ENCODE measurements around the gene ABCC11. TPM values are rescaled to one million over a fixed set of nuclear protein-coding genes. Genes with fewer than 3 reads are reported as not detected.

Gene ABCC11
- total and polyA plus RNA-seq, 2 of the 4 experiments (the other 2 are of a cell fraction) = 0.09 to 0.18 TPM

- Histone ChIP-seq H4K20me1 (ENCODE audit: insufficient read depth, low read length) (no peaks in the 10 kb centered on the region), H3K9me1 (ENCODE audit: insufficient read depth, low read length) (0 out of 2 replicates have a peak, but pooled peaks cover 3% of the 10 kb centered on the region), H3K9me3 (ENCODE audit: control insufficient read depth, insufficient read depth, low read length) (no peaks in the 10 kb centered on the region), H3K4me1 (ENCODE audit: control insufficient read depth, insufficient read depth, low read length) (peaks cover 3% of the 10 kb centered on the region), H3K14ac (replicated peaks; ENCODE audit: low read depth, low read length) (no peak overlapping the region), H2BK20ac (ENCODE audit: low read depth, low read length) (no peak overlapping the region), H2AFZ (replicated peaks; ENCODE audit: low read length, poor library complexity) (no peak overlapping the region), H3K4ac (ENCODE audit: low read depth, low read length) (no peak overlapping the region), H3K18ac (ENCODE audit: low read depth, low read length) (no peak overlapping the region), H4K91ac (ENCODE audit: insufficient read depth, low read depth, low read length) (no peak overlapping the region), H4K5ac (ENCODE audit: low read depth, low read length) (no peak overlapping the region), H2BK120ac (ENCODE audit: low read depth, low read length) (no peak overlapping the region), H2AK9ac (replicated peaks; ENCODE audit: low read depth, low read length, poor library complexity) (no peak overlapping the region), H3K4me3 (ENCODE audit: insufficient read depth, low read depth, low read length) (no peak overlapping the region), H2BK5ac (ENCODE audit: low read depth, low read length, poor library complexity, severe bottlenecking) (no peak overlapping the region), H3K27ac (ENCODE audit: insufficient read depth, low read length) (no peak overlapping the region), H3K56ac (ENCODE audit: extremely low read depth, insufficient read depth, low read length) (no peak overlapping the region), H3K36me3 (ENCODE audit: control insufficient read depth, insufficient read depth, low read length) (peaks cover 27% of the 10 kb centered on the region), H3K9ac (ENCODE audit: low read depth, low read length) (no peak overlapping the region), H3K79me1 (ENCODE audit: low read depth in 1 of 2, low read length in 2 of 2) (peaks cover 19 to 30% of the 10 kb centered on the region in 2 experiments; a peak in 3 of 4 replicates), H3K27me3 (ENCODE audit: control insufficient read depth, insufficient read depth, low read length) (no peaks in the 10 kb centered on the region), H4K8ac (ENCODE audit: low read depth in 2 of 2, low read length in 2 of 2) (no peak overlapping the region), H3K4me2 (ENCODE audit: low read depth, low read length) (no peak overlapping the region), H2AK5ac (ENCODE audit: low read depth, low read length) (no peak overlapping the region), H3K23ac (ENCODE audit: low read depth, low read length) (no peak overlapping the region), H2BK15ac (ENCODE audit: low read depth, low read length) (no peak overlapping the region)
- BruUV-seq (replicated peaks) = no TSS peak
- no CpG with 5 or more reads among the region's 1 CpG for WGBS, 2 experiments (ENCODE audit: extremely low coverage in 2 of 2, insufficient read length in 1 of 2)
- DNase-seq (no peak), ATAC-seq (ENCODE audit: low read depth) (no peak)
- POLR2A ChIA-PET (ENCODE audit: unreplicated experiment) = no interaction called here
- in situ Hi-C loops (cut with MboI; ENCODE audit: low sequenced_read_pairs) (no loop called here), dilution Hi-C loops (cut with HindIII; ENCODE audit: low sequenced_read_pairs, unreplicated experiment) (no loop called here), intact Hi-C loops (cut with micrococcal nuclease) (no loop called here)
- CTCF ChIA-PET = no interaction called here
- TF ChIP-seq MAFK (IDR thresholded peaks at IDR 0.05; ENCODE audit: low read depth, low read length) = no peak
- TF ChIP-seq RFX5 (IDR thresholded peaks at IDR 0.05; ENCODE audit: low read depth, low read length) = no peak
- no peak for TF ChIP-seq MXI1 (IDR thresholded peaks at IDR 0.05; ENCODE audit: borderline replicate concordance, low read depth, low read length)
- no peak for TF ChIP-seq ELK1 (IDR thresholded peaks at IDR 0.05; ENCODE audit: borderline replicate concordance, low read depth, low read length)
- TF ChIP-seq CTCF (conservative IDR thresholded peaks at IDR 0.05; ENCODE audit: low read depth, low read length) = no peak
- no peak for TF ChIP-seq RAD21 (IDR thresholded peaks at IDR 0.05; ENCODE audit: low read length)
- no peak for TF ChIP-seq BHLHE40 (IDR thresholded peaks at IDR 0.05; ENCODE audit: low read depth, low read length)
- no peak for TF ChIP-seq POLR2A (IDR thresholded peaks at IDR 0.05; ENCODE audit: low read depth, low read length)
- TF ChIP-seq USF2 (IDR thresholded peaks at IDR 0.05; ENCODE audit: low read depth, low read length) = no peak
- no peak for TF ChIP-seq CEBPB (IDR thresholded peaks at IDR 0.05; ENCODE audit: low read depth, low read length)
- no peak for TF ChIP-seq MAZ (IDR thresholded peaks at IDR 0.05; ENCODE audit: borderline replicate concordance, low read depth, low read length)
- no peak for TF ChIP-seq RCOR1 (IDR thresholded peaks at IDR 0.05; ENCODE audit: insufficient replicate concordance, low read length)
- no peak for TF ChIP-seq CHD1 (IDR thresholded peaks at IDR 0.05; ENCODE audit: low read depth, low read length)
- no peak for TF ChIP-seq NFE2L2 (IDR thresholded peaks at IDR 0.05; ENCODE audit: low read depth, low read length)
- TF ChIP-seq FOS (IDR thresholded peaks at IDR 0.05; ENCODE audit: low read depth, low read length) = no peak
- no peak for TF ChIP-seq SMC3 (IDR thresholded peaks at IDR 0.05; ENCODE audit: low read depth, low read length)
Observed at GRCh38 chr16:48294724-48295123, 47.4 kb upstream of the ABCC11 start.

All from IMR-90 (cell line).